Measurements from ENCODE around the gene SNIP1. TPM values are rescaled to one million over a fixed set of nuclear protein-coding genes. Genes with fewer than 3 reads are reported as not detected.

Gene SNIP1
- total and polyA plus RNA-seq, 2 of the 8 experiments (the other 6 are each of a cell fraction or from before 2014, with no cell fraction given) = 3.7 to 15.7 TPM

DNA sequence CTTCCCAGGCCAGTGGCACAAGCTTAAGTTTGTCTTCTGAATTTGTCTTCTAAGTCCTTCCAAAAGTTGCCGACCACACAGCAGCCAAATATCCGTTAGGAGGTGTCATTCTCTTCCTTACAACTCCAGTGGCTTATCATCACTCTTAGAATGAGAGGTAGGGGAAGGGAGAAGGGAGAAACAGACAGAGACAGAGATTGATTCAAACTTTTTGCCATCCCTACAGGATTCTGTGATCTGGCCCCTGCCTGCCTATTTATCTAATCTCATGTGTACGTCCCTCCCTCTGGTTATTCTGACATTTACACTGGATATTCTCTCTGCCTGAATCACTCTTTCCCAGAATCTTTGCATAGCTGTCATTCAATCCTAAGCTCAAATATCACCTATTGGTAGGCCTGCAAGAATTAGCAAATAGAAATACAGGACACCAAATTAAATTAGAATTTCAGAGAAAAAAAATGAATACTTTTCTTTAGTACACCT, 42.1 kb upstream of the SNIP1 start (continued):
- TF ChIP-seq EZH2 (IDR thresholded peaks at IDR 0.05; ENCODE audit: low read depth, low read length, severe bottlenecking) = no peak
- TF ChIP-seq RAD21 (IDR thresholded peaks at IDR 0.05 in 1 of 2, conservative IDR thresholded peaks at IDR 0.05 in 1 of 2; ENCODE audit: low read depth in 2 of 2, low read length in 2 of 2) = no peak
- TF ChIP-seq YY1 (IDR thresholded peaks at IDR 0.05; ENCODE audit: low read depth, low read length) = no peak
